HEK293 (cell line): ENCODE measurements around the gene TMPRSS11A.

Experiments used
- CTCF ChIA-PET: fragments of 350-600 bp; formaldehyde crosslinking; extraction: SDS; loops from one replicate; lab custom pipeline; 2021; ENCODE audit warnings: antibody characterized with exemption; lab: Yijun Ruan, JAX
- POLR2A ChIA-PET: fragments of 300-600 bp; formaldehyde crosslinking; extraction: SDS; loops from one replicate; lab custom pipeline; 2020; ENCODE audit warnings: antibody characterized with exemption, inconsistent platforms; lab: Yijun Ruan, JAX
- H3K27ac ChIP-seq: fragments of 200-500 bp; sonication (Bioruptor generic); 2 replicates; pipeline ENCODE4 v1.5.1; 2014; ENCODE audit warnings: low read depth, low read length, control low read depth, inconsistent platforms; ENCODE audit errors: extremely low read depth
- H3K36me3 ChIP-seq, 2 experiments: fragments of 200-500 bp in 1 of 2; sonication (Bioruptor generic) in 1 of 2; 1 replicate in 1 of 2; 2 replicates in 1 of 2; pipeline ENCODE4 v1.5.1; 2014 to 2017; ENCODE audit warnings: inconsistent platforms in 2 of 2, low read length in 2 of 2; ENCODE audit not compliant: control insufficient read depth in 2 of 2, insufficient read depth in 1 of 2
- H3K4me1 ChIP-seq: fragments of 200-500 bp; sonication (Bioruptor generic); 2 replicates; pipeline ENCODE4 v1.5.1; 2014; ENCODE audit warnings: mild to moderate bottlenecking, low read length, inconsistent platforms; ENCODE audit not compliant: control insufficient read depth, insufficient read depth
- H3K4me3 ChIP-seq: 2 replicates; pipeline ENCODE4 v1.5.1; 2011; ENCODE audit warnings: low read depth, mild to moderate bottlenecking, control low read depth, low read length, moderate library complexity
- H3K9me3 ChIP-seq: fragments of 200-500 bp; sonication (Bioruptor generic); 2 replicates; pipeline ENCODE4 v1.5.1; 2014; ENCODE audit warnings: low read depth, low read length, inconsistent platforms; ENCODE audit not compliant: control insufficient read depth, insufficient read depth
- GFI1B ChIP-seq: fragments of 450-650 bp; formaldehyde crosslinking; IDR thresholded peaks from 2 replicates; pipeline ENCODE4 v1.5.1; 2016; ENCODE audit warnings: missing biosample characterization, missing genetic modification characterization
- GLI4 ChIP-seq: fragments of 450-650 bp; formaldehyde crosslinking; IDR thresholded peaks from 2 replicates; pipeline ENCODE4 v1.5.1; 2016; ENCODE audit warnings: missing biosample characterization, missing genetic modification characterization
- ZFP69B ChIP-seq: fragments of 450-650 bp; formaldehyde crosslinking; IDR thresholded peaks from 2 replicates; pipeline ENCODE4 v1.5.1; 2016; ENCODE audit warnings: missing biosample characterization, missing genetic modification characterization
- ZNF140 ChIP-seq: fragments of 450-650 bp; formaldehyde crosslinking; IDR thresholded peaks from 2 replicates; pipeline ENCODE4 v1.5.1; 2016; ENCODE audit warnings: missing biosample characterization, missing genetic modification characterization
- ZNF2 ChIP-seq: fragments of 450-650 bp; formaldehyde crosslinking; IDR thresholded peaks from 2 replicates; pipeline ENCODE4 v1.5.1; 2016; ENCODE audit warnings: missing biosample characterization, missing genetic modification characterization
- ZNF404 ChIP-seq: fragments of 450-650 bp; formaldehyde crosslinking; IDR thresholded peaks from 2 replicates; pipeline ENCODE4 v1.5.1; 2017; ENCODE audit warnings: missing biosample characterization, missing genetic modification characterization
- ZNF433 ChIP-seq: fragments of 450-650 bp; formaldehyde crosslinking; IDR thresholded peaks from 2 replicates; pipeline ENCODE4 v1.5.1; 2016; ENCODE audit warnings: missing biosample characterization, missing genetic modification characterization, low read depth
- ZNF510 ChIP-seq: fragments of 450-650 bp; formaldehyde crosslinking; IDR thresholded peaks from 2 replicates; pipeline ENCODE4 v1.5.1; 2018; ENCODE audit warnings: mild to moderate bottlenecking, missing genetic modification characterization, missing biosample characterization; ENCODE audit not compliant: insufficient replicate concordance
- ZNF544 ChIP-seq: fragments of 450-650 bp; formaldehyde crosslinking; IDR thresholded peaks from 2 replicates; pipeline ENCODE4 v1.5.0; 2017; ENCODE audit warnings: missing biosample characterization, missing genetic modification characterization
- TF ChIP-seq, protein P1 (sequence below): fragments of 450-650 bp; formaldehyde crosslinking; IDR thresholded peaks from 2 replicates; pipeline ENCODE4 v1.5.1; 2016; ENCODE audit warnings: missing biosample characterization, missing genetic modification characterization, borderline replicate concordance
- TF ChIP-seq, protein P2 (sequence below): fragments of 450-650 bp; formaldehyde crosslinking; IDR thresholded peaks from 2 replicates; pipeline ENCODE4 v1.5.1; 2017; ENCODE audit warnings: missing biosample characterization, missing genetic modification characterization
- TF ChIP-seq, protein P3 (sequence below): fragments of 450-650 bp; formaldehyde crosslinking; IDR thresholded peaks from 2 replicates; pipeline ENCODE4 v1.5.1; 2016; ENCODE audit warnings: missing biosample characterization, missing genetic modification characterization, low read depth
- TF ChIP-seq, protein P4 (sequence below): fragments of 450-650 bp; formaldehyde crosslinking; IDR thresholded peaks from 2 replicates; pipeline ENCODE4 v1.5.1; 2016; ENCODE audit warnings: missing biosample characterization, missing genetic modification characterization
- TF ChIP-seq, protein P5 (sequence below): fragments of 450-650 bp; formaldehyde crosslinking; IDR thresholded peaks from 2 replicates; pipeline ENCODE4 v1.5.1; 2016; ENCODE audit warnings: missing biosample characterization, missing genetic modification characterization
- TF ChIP-seq, protein P6 (sequence below): fragments of 450-650 bp; formaldehyde crosslinking; IDR thresholded peaks from 2 replicates; pipeline ENCODE4 v1.5.1; 2016; ENCODE audit warnings: missing biosample characterization, missing genetic modification characterization

Gene TMPRSS11A, protein sequence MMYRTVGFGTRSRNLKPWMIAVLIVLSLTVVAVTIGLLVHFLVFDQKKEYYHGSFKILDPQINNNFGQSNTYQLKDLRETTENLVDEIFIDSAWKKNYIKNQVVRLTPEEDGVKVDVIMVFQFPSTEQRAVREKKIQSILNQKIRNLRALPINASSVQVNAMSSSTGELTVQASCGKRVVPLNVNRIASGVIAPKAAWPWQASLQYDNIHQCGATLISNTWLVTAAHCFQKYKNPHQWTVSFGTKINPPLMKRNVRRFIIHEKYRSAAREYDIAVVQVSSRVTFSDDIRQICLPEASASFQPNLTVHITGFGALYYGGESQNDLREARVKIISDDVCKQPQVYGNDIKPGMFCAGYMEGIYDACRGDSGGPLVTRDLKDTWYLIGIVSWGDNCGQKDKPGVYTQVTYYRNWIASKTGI

DNA sequence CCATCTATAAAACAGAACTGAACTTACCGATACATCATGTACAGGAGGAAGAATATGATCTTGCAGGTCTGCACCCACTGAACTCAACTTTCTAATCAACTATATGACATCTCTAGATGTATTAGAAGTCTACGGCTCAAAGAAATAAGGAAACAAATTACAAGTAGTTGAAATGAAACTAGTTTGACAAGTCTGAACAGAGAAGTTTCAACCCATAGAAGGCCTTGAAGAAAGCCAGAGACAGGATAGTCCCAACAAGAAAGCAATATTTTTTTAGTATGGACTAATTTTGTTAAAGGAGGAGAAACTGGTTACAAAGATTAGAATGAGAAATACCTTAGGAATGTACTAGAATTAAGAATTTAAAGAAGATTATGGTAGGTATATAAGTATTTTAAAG is at the start of gene TMPRSS11A:
Gene TMPRSS11A, minus strand, starts transcription at position 138 of the 400 bp plus-strand sequence. Its CDS starts 100 bp downstream, at position 38.
- Histone ChIP-seq H3K4me3 (no peak within 1 kb of the TSS), H3K4me1 (no peaks in the 10 kb centered on the region), H3K36me3 (no peaks in the 10 kb centered on the region), H3K9me3 (no peaks in the 10 kb centered on the region), H3K27ac (no peak within 1 kb of the TSS)
- no peak for TF ChIP-seq GLI4 (tag by site-specific recombination)
- no peak for TF ChIP-seq ZFP69B (tag by site-specific recombination)
- CTCF ChIA-PET, result no interaction called here
- POLR2A ChIA-PET, result no interaction called here

DNA sequence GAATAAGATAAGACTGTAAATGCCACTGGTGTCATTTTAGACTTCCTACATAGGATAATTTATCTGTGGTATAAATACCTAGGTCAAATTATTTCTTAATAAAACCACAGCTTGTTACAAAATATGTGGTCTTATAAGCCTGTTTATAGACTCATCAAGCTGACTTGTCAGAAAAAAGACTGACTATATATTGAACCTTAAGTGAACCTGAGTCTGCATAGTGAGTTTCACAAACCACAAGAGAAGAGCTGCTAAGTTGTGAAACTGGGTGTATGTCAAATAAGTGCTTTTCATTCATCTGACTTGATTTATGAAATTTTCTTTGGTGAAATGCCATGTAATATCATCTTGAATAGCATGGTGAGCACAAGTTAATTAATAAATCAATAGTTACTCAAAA is 48.4 kb upstream of the TMPRSS11A start:
- POLR2A ChIA-PET, result no interaction called here
- Histone ChIP-seq H3K27ac (no peak overlapping the region), H3K4me3 (no peak overlapping the region), H3K4me1 (no peaks in the 10 kb centered on the region), H3K9me3 (no peaks in the 10 kb centered on the region), H3K36me3 (no peaks in the 10 kb centered on the region)
- CTCF ChIA-PET, result no interaction called here
- TF ChIP-seq, protein P1, sequence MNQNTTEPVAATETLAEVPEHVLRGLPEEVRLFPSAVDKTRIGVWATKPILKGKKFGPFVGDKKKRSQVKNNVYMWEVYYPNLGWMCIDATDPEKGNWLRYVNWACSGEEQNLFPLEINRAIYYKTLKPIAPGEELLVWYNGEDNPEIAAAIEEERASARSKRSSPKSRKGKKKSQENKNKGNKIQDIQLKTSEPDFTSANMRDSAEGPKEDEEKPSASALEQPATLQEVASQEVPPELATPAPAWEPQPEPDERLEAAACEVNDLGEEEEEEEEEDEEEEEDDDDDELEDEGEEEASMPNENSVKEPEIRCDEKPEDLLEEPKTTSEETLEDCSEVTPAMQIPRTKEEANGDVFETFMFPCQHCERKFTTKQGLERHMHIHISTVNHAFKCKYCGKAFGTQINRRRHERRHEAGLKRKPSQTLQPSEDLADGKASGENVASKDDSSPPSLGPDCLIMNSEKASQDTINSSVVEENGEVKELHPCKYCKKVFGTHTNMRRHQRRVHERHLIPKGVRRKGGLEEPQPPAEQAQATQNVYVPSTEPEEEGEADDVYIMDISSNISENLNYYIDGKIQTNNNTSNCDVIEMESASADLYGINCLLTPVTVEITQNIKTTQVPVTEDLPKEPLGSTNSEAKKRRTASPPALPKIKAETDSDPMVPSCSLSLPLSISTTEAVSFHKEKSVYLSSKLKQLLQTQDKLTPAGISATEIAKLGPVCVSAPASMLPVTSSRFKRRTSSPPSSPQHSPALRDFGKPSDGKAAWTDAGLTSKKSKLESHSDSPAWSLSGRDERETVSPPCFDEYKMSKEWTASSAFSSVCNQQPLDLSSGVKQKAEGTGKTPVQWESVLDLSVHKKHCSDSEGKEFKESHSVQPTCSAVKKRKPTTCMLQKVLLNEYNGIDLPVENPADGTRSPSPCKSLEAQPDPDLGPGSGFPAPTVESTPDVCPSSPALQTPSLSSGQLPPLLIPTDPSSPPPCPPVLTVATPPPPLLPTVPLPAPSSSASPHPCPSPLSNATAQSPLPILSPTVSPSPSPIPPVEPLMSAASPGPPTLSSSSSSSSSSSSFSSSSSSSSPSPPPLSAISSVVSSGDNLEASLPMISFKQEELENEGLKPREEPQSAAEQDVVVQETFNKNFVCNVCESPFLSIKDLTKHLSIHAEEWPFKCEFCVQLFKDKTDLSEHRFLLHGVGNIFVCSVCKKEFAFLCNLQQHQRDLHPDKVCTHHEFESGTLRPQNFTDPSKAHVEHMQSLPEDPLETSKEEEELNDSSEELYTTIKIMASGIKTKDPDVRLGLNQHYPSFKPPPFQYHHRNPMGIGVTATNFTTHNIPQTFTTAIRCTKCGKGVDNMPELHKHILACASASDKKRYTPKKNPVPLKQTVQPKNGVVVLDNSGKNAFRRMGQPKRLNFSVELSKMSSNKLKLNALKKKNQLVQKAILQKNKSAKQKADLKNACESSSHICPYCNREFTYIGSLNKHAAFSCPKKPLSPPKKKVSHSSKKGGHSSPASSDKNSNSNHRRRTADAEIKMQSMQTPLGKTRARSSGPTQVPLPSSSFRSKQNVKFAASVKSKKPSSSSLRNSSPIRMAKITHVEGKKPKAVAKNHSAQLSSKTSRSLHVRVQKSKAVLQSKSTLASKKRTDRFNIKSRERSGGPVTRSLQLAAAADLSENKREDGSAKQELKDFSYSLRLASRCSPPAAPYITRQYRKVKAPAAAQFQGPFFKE, result no peak
- TF ChIP-seq, protein P2, sequence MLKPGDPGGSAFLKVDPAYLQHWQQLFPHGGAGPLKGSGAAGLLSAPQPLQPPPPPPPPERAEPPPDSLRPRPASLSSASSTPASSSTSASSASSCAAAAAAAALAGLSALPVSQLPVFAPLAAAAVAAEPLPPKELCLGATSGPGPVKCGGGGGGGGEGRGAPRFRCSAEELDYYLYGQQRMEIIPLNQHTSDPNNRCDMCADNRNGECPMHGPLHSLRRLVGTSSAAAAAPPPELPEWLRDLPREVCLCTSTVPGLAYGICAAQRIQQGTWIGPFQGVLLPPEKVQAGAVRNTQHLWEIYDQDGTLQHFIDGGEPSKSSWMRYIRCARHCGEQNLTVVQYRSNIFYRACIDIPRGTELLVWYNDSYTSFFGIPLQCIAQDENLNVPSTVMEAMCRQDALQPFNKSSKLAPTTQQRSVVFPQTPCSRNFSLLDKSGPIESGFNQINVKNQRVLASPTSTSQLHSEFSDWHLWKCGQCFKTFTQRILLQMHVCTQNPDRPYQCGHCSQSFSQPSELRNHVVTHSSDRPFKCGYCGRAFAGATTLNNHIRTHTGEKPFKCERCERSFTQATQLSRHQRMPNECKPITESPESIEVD, result no peak
- TF ChIP-seq ZNF140 (tag by site-specific recombination) (no peak), ZNF404 (tag by site-specific recombination) (no peak), ZNF510 (tag by site-specific recombination) (no peak), ZNF433 (no peak), ZFP69B (tag by site-specific recombination) (no peak), GFI1B (no peak), ZNF2 (tag by site-specific recombination) (no peak), ZNF544 (tag by site-specific recombination) (no peak)
- TF ChIP-seq, protein P3, sequence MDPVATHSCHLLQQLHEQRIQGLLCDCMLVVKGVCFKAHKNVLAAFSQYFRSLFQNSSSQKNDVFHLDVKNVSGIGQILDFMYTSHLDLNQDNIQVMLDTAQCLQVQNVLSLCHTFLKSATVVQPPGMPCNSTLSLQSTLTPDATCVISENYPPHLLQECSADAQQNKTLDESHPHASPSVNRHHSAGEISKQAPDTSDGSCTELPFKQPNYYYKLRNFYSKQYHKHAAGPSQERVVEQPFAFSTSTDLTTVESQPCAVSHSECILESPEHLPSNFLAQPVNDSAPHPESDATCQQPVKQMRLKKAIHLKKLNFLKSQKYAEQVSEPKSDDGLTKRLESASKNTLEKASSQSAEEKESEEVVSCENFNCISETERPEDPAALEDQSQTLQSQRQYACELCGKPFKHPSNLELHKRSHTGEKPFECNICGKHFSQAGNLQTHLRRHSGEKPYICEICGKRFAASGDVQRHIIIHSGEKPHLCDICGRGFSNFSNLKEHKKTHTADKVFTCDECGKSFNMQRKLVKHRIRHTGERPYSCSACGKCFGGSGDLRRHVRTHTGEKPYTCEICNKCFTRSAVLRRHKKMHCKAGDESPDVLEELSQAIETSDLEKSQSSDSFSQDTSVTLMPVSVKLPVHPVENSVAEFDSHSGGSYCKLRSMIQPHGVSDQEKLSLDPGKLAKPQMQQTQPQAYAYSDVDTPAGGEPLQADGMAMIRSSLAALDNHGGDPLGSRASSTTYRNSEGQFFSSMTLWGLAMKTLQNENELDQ (tag by site-specific recombination), result no peak
- TF ChIP-seq, protein P4, sequence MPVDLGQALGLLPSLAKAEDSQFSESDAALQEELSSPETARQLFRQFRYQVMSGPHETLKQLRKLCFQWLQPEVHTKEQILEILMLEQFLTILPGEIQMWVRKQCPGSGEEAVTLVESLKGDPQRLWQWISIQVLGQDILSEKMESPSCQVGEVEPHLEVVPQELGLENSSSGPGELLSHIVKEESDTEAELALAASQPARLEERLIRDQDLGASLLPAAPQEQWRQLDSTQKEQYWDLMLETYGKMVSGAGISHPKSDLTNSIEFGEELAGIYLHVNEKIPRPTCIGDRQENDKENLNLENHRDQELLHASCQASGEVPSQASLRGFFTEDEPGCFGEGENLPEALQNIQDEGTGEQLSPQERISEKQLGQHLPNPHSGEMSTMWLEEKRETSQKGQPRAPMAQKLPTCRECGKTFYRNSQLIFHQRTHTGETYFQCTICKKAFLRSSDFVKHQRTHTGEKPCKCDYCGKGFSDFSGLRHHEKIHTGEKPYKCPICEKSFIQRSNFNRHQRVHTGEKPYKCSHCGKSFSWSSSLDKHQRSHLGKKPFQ (tag by site-specific recombination), result no peak
- TF ChIP-seq, protein P5, sequence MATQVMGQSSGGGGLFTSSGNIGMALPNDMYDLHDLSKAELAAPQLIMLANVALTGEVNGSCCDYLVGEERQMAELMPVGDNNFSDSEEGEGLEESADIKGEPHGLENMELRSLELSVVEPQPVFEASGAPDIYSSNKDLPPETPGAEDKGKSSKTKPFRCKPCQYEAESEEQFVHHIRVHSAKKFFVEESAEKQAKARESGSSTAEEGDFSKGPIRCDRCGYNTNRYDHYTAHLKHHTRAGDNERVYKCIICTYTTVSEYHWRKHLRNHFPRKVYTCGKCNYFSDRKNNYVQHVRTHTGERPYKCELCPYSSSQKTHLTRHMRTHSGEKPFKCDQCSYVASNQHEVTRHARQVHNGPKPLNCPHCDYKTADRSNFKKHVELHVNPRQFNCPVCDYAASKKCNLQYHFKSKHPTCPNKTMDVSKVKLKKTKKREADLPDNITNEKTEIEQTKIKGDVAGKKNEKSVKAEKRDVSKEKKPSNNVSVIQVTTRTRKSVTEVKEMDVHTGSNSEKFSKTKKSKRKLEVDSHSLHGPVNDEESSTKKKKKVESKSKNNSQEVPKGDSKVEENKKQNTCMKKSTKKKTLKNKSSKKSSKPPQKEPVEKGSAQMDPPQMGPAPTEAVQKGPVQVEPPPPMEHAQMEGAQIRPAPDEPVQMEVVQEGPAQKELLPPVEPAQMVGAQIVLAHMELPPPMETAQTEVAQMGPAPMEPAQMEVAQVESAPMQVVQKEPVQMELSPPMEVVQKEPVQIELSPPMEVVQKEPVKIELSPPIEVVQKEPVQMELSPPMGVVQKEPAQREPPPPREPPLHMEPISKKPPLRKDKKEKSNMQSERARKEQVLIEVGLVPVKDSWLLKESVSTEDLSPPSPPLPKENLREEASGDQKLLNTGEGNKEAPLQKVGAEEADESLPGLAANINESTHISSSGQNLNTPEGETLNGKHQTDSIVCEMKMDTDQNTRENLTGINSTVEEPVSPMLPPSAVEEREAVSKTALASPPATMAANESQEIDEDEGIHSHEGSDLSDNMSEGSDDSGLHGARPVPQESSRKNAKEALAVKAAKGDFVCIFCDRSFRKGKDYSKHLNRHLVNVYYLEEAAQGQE (tag by site-specific recombination), result no peak
- TF ChIP-seq, protein P6, sequence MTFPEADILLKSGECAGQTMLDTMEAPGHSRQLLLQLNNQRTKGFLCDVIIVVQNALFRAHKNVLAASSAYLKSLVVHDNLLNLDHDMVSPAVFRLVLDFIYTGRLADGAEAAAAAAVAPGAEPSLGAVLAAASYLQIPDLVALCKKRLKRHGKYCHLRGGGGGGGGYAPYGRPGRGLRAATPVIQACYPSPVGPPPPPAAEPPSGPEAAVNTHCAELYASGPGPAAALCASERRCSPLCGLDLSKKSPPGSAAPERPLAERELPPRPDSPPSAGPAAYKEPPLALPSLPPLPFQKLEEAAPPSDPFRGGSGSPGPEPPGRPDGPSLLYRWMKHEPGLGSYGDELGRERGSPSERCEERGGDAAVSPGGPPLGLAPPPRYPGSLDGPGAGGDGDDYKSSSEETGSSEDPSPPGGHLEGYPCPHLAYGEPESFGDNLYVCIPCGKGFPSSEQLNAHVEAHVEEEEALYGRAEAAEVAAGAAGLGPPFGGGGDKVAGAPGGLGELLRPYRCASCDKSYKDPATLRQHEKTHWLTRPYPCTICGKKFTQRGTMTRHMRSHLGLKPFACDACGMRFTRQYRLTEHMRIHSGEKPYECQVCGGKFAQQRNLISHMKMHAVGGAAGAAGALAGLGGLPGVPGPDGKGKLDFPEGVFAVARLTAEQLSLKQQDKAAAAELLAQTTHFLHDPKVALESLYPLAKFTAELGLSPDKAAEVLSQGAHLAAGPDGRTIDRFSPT (tag by site-specific recombination), result no peak
